SK-N-SH treated with all-trans-retinoic acid at 6 μM for 48 hours (cell line): Measurements from ENCODE around the gene TCERG1L.

Experiments used
- POU6F1 ChIP-seq: fragments of 250-450 bp; sonication (Bioruptor Pico); IDR thresholded peaks from 2 replicates; pipeline ENCODE4 v1.8.0; 2021; ENCODE audit warnings: low read depth, mild to moderate bottlenecking, moderate library complexity, borderline replicate concordance
- RARB ChIP-seq: fragments of 250-450 bp; sonication (Bioruptor Pico); IDR thresholded peaks from 2 replicates; pipeline ENCODE4 v1.8.0; 2021; ENCODE audit warnings: mild to moderate bottlenecking, moderate library complexity
- TOX ChIP-seq: fragments of 250-450 bp; sonication (Bioruptor Pico); IDR thresholded peaks from 2 replicates; pipeline ENCODE4 v1.8.0; 2021; ENCODE audit warnings: mild to moderate bottlenecking, moderate library complexity, borderline replicate concordance
- ZC3H10 ChIP-seq: fragments of 250-450 bp; sonication (Bioruptor Pico); IDR thresholded peaks from 2 replicates; pipeline ENCODE4 v1.5.1; 2021; ENCODE audit warnings: mild to moderate bottlenecking, moderate library complexity
- ZFP30 ChIP-seq: fragments of 450-650 bp; formaldehyde crosslinking; IDR thresholded peaks from 2 replicates; pipeline ENCODE4 v1.5.0; 2022; ENCODE audit warnings: mild to moderate bottlenecking, moderate library complexity
- TF ChIP-seq, protein P1 (sequence below): fragments of 250-450 bp; sonication (Bioruptor Pico); IDR thresholded peaks from 2 replicates; pipeline ENCODE4 v1.5.1; 2020; ENCODE audit warnings: low read depth, mild to moderate bottlenecking, moderate library complexity

- TF ChIP-seq, protein P1, sequence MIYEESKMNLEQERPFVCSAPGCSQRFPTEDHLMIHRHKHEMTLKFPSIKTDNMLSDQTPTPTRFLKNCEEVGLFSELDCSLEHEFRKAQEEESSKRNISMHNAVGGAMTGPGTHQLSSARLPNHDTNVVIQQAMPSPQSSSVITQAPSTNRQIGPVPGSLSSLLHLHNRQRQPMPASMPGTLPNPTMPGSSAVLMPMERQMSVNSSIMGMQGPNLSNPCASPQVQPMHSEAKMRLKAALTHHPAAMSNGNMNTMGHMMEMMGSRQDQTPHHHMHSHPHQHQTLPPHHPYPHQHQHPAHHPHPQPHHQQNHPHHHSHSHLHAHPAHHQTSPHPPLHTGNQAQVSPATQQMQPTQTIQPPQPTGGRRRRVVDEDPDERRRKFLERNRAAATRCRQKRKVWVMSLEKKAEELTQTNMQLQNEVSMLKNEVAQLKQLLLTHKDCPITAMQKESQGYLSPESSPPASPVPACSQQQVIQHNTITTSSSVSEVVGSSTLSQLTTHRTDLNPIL (CRISPR knock-in tag) = no peak
- no peak for TF ChIP-seq POU6F1 (CRISPR knock-in tag)
- no peak for TF ChIP-seq ZFP30 (CRISPR knock-in tag)
- no peak for TF ChIP-seq TOX (CRISPR knock-in tag)
- no peak for TF ChIP-seq RARB
- no peak for TF ChIP-seq ZC3H10 (CRISPR knock-in tag)
Measured at GRCh38 chr10:131244836-131245235, 66.7 kb downstream of the TCERG1L start.
